Ovary (tissue), 3 donors: ENCODE results near the gene ZNF133.

Source experiments
- CTCF ChIP-seq, 3 donors: fragments of 450-650 bp in 2 of 3; fragments of 200-600 bp in 1 of 3; IDR thresholded peaks; one replicate each; pipeline versions ENCODE4 v1.5.1 to v1.8.0; 2016 to 2022; ENCODE audit warnings: antibody characterized with exemption in 3 of 3, mild to moderate bottlenecking in 1 of 3
- EP300 ChIP-seq: sonication (generic); formaldehyde crosslinking; IDR thresholded peaks from one replicate; pipeline ENCODE4 v1.6.1; 2017; ENCODE audit warnings: antibody characterized with exemption
- POLR2A ChIP-seq: fragments of 450-650 bp; IDR thresholded peaks from one replicate; pipeline ENCODE4 v1.6.1; 2017; ENCODE audit warnings: antibody characterized with exemption, mild to moderate bottlenecking, moderate library complexity
- donor health status: DM: no; HTN: no; CAD: no.

- TF ChIP-seq CTCF (IDR thresholded peaks at IDR 0.05) (no peak), POLR2A (no peak), EP300 (no peak)
These were observed 26.6 kb downstream of the ZNF133 start for GRCh38 chr20:18314786-18315406.
